Bronchial epithelial cell (primary cell): Measurements from ENCODE around the gene EFNA5. TPM values are rescaled to one million over a fixed set of nuclear protein-coding genes. Genes with fewer than 3 reads are reported as not detected.

Experiments used
- DNase-seq: peaks from one replicate; pipeline ENCODE4 v3.0.0-alpha.2; 2010; ENCODE audit warnings: low read depth
- FAIRE-seq: peaks from 2 replicates; lab custom pipeline; 2011; peaks lifted over from hg19 to GRCh38; lab: Jason Lieb, UNC
- H3K27me3 ChIP-seq: 2 replicates; pipeline ENCODE4 v1.5.1; 2011; ENCODE audit warnings: low read length; ENCODE audit not compliant: control insufficient read depth, insufficient read depth
- H3K36me3 ChIP-seq: 2 replicates; pipeline ENCODE4 v1.5.1; 2011; ENCODE audit warnings: low read length; ENCODE audit not compliant: control insufficient read depth, insufficient read depth
- H3K4me3 ChIP-seq: 2 replicates; pipeline ENCODE4 v1.5.1; 2011; ENCODE audit warnings: mild to moderate bottlenecking, low read depth, low read length, control low read depth
- total RNA-seq: library from RNA; depleted of rRNA; stranded (reverse); fragments of >200 nt; gene quantifications from 2 replicates; pipeline ENCODE4 v1.2.1, GENCODE V29; 2014
- TF ChIP-seq, protein P1 (sequence below): IDR thresholded peaks from 2 replicates; pipeline ENCODE4 v1.5.1; 2011; ENCODE audit warnings: mild to moderate bottlenecking, moderate library complexity, low read length, control low read depth, inconsistent platforms; ENCODE audit not compliant: insufficient read depth, severe bottlenecking

EFNA5 gene
- total RNA-seq: 3.9 and 5.9 TPM in 2 replicates

DNA sequence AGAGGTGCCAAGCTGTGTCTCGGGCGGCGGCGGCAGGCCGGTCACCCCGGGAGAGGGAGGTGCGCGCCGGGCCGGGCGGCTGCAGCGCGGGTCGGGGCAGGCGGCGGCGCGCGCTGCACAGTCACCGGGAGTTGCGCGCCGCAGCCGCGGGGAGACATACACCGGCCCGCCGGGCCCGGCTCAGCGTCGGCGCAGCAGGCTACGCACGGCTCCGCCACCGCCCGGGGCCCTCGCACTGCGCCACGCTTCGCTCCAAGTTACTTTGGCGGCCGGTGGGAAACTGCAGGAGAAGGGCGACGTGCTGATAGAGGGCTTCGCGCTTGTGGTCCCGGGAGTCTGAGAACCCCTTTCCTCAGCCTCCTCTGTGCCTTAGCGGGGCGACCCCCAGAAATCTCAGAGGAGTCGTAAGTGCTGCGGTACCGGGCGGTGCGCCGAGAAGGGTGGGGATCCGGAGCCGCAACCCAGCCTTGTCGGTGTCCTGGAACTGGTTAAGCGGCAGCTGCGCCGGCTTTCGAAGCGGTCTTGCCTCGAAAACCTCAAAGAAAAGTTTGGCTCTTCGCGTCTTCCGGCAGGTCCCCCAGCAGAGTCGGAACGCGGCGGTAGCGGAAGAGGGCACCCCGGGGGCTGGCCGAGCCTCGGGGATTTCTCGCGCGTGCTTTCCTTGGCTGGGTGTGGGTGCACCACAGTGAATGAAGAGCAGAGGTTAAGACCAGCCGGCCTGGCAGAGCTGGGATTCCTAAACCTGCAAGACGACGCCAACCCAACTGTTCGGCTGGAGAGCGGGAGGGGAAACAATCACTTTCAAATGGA lies at the start of gene EFNA5:
EFNA5 (minus strand) TSS at position 6 of the 810 bp plus-strand sequence.
- TF ChIP-seq, protein P1, sequence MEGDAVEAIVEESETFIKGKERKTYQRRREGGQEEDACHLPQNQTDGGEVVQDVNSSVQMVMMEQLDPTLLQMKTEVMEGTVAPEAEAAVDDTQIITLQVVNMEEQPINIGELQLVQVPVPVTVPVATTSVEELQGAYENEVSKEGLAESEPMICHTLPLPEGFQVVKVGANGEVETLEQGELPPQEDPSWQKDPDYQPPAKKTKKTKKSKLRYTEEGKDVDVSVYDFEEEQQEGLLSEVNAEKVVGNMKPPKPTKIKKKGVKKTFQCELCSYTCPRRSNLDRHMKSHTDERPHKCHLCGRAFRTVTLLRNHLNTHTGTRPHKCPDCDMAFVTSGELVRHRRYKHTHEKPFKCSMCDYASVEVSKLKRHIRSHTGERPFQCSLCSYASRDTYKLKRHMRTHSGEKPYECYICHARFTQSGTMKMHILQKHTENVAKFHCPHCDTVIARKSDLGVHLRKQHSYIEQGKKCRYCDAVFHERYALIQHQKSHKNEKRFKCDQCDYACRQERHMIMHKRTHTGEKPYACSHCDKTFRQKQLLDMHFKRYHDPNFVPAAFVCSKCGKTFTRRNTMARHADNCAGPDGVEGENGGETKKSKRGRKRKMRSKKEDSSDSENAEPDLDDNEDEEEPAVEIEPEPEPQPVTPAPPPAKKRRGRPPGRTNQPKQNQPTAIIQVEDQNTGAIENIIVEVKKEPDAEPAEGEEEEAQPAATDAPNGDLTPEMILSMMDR: no peak
- Histone ChIP-seq H3K36me3 (no peaks in the 10 kb centered on the region), H3K4me3 (peak within 1 kb of the TSS; percentile 86), H3K27me3 (no peaks in the 10 kb centered on the region)
- FAIRE-seq: no peak
- DNase-seq: peak; percentile 37

DNA sequence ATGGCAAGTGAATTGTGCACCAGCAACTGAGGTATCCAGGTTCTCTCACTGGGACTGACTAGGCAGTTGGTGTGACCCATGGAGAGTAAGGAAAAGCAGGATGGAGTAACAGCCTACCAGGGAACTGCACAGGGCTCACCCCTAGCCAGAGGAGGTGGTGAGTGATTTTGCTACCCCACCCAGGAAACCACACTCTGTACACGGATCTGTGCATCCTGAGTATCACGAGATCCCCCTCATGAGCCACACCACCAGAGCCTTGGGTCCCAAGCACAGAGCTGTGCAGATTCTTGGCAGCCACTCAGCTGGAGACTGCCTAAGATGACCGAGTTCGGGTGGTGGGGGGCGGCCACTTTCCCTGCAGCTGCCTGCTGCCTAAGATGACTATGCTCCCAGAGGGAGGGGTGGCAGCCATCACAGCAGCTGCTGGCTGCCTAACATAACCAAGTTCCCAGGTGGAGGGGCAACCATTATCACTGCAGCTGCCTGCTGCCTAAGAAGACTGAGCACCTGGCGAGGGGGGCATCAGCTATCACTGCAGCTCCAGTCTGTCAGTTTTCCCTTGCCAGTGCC lies 48.4 kb upstream of the EFNA5 start:
- Histone ChIP-seq H3K27me3 (no peaks in the 10 kb centered on the region), H3K4me3 (no peak overlapping the region), H3K36me3 (no peaks in the 10 kb centered on the region)
- FAIRE-seq (peak; percentile 18), DNase-seq (no peak)
- TF ChIP-seq, protein P1: no peak

DNA sequence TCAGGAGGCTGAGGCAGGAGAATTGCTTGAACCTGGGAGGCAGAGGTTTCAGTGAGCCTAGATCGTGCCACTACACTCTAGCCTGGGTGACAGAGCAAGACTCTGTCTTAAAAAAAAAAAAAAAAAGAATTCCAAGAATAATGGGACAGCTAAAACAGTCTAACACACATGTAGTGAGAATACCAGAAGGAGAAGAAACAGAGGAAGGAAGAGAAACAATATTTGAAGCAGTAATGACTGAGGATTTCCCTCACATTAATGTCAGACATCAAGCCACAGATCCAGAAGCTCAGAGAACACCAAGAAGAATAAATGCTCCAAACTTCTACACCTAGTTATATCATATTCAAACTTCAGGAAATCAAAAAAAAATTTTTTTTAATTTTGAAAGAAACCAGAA lies 47.1 kb upstream of the EFNA5 start:
- TF ChIP-seq, protein P1: no peak
- Histone ChIP-seq H3K36me3 (no peaks in the 10 kb centered on the region), H3K4me3 (no peak overlapping the region), H3K27me3 (no peaks in the 10 kb centered on the region)
- DNase-seq (no peak), FAIRE-seq (no peak)

DNA sequence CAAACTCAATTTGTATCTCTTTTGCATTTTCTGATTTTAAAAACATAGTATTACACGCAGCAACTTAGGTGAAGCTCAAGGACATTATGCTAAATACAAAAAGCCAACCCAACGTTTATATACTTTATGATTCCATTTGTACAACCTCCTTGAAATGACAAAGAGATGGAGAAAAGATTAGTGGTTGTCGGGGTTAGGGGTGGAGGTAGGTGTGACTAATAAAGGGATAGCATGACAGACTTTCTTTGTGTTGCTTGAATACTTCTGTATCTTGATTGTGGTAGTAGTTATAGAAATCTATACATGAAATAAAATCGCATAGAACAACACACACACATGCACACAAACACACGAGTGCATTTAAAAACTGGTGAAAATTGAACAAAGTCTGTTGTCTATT lies 42.5 kb upstream of the EFNA5 start:
- Histone ChIP-seq H3K36me3 (no peaks in the 10 kb centered on the region), H3K27me3 (no peaks in the 10 kb centered on the region), H3K4me3 (no peak overlapping the region)
- TF ChIP-seq, protein P1: no peak
- no peak for FAIRE-seq
- DNase-seq: peak; percentile 1

DNA sequence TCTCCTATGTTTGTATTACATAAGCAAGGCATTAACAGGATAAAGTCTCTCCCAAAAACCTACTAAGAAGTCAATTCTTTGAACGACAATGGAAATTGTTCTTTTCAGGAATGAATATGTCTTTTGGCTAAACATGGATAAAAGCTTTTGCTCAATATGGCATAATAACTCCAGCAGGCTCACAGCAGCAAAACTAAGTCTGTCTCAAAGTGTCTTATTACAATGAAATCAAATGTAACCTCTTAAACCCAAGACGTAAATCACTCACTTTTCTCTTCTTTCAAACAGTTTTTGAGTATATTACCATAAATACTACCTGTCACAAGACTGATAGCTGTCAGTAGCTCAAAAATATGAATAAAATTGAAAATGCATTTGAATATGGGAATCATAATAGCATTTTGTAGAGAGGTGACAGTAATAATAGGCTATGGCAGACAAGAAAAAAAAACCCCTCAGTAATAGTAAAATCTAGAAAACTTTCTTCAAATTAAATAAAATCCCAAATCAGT lies 41.7 kb upstream of the EFNA5 start:
- DNase-seq (no peak), FAIRE-seq (no peak)
- H3K4me3 ChIP-seq: no peak overlapping the region
- TF ChIP-seq, protein P1: no peak
- no peaks in the 10 kb centered on the region for H3K36me3 ChIP-seq
- H3K27me3 ChIP-seq: no peaks in the 10 kb centered on the region
